ENCODE results near the gene DIS3L2. TPM values are rescaled to one million over a fixed set of nuclear protein-coding genes. Genes with fewer than 3 reads are reported as not detected.

DIS3L2 gene
- total RNA-seq, 1 donor from 2014 or later: 32.2 TPM

GRCh38 chr2:232265329-232265728 lies 303.8 kb downstream of the DIS3L2 start:
- Histone ChIP-seq H3K36me3 (peaks cover 0 to 6% of the 10 kb centered on the region in 2 donors), H3K4me1 (no peaks in the 10 kb centered on the region), H3K9me3 (no peaks in the 10 kb centered on the region), H3K27ac (no peak overlapping the region), H3K4me3 (no peak overlapping the region), H3K27me3 (no peaks in the 10 kb centered on the region)
- intact Hi-C loops (cut with DNase I): no loop called here
- DNase-seq (ENCODE audit: extremely low spot score in 2 of 2): no peak
- TF ChIP-seq POLR2AphosphoS5 (IDR thresholded peaks at IDR 0.05; ENCODE audit: insufficient read depth in 1 of 2, low read depth in 1 of 2): no peak
- no peak for TF ChIP-seq POLR2A (IDR thresholded peaks at IDR 0.05)
- no peak for TF ChIP-seq CTCF (IDR thresholded peaks at IDR 0.05)

- Histone ChIP-seq H3K9me3 (no peaks in the 10 kb centered on the region), H3K4me1 (peaks cover 3% of the 10 kb centered on the region), H3K27ac (no peak overlapping the region), H3K27me3 (no peaks in the 10 kb centered on the region), H3K4me3 (no peak overlapping the region), H3K36me3 (peaks cover 0 to 6% of the 10 kb centered on the region in 2 donors)
- DNase-seq (ENCODE audit: extremely low spot score in 2 of 2): no peak
- intact Hi-C loops (cut with DNase I): no loop called here
- TF ChIP-seq POLR2AphosphoS5 (IDR thresholded peaks at IDR 0.05; ENCODE audit: insufficient read depth in 1 of 2, low read depth in 1 of 2) (no peak), POLR2A (IDR thresholded peaks at IDR 0.05) (no peak), CTCF (IDR thresholded peaks at IDR 0.05) (no peak)
Measured at GRCh38 chr2:232268636-232269165, 307.2 kb downstream of the DIS3L2 start.

- TF ChIP-seq CTCF (IDR thresholded peaks at IDR 0.05): no peak
- no peak for TF ChIP-seq POLR2A (IDR thresholded peaks at IDR 0.05)
- no peak for TF ChIP-seq POLR2AphosphoS5 (IDR thresholded peaks at IDR 0.05; ENCODE audit: insufficient read depth in 1 of 2, low read depth in 1 of 2)
- Histone ChIP-seq H3K27ac (no peak overlapping the region), H3K9me3 (no peaks in the 10 kb centered on the region), H3K4me1 (peaks cover 4% of the 10 kb centered on the region), H3K36me3 (peaks cover 0 to 6% of the 10 kb centered on the region in 2 donors), H3K4me3 (no peak overlapping the region), H3K27me3 (no peaks in the 10 kb centered on the region)
- no peak for DNase-seq (ENCODE audit: extremely low spot score in 2 of 2)
- intact Hi-C loops (cut with DNase I): no loop called here
Measured at GRCh38 chr2:232269867-232270266, 308.4 kb downstream of the DIS3L2 start.

GRCh38 chr2:232273903-232274643 lies 312.6 kb downstream of the DIS3L2 start:
- intact Hi-C loops (cut with DNase I): no loop called here
- no peaks in the 10 kb centered on the region for H3K27me3 ChIP-seq
- peaks cover 0 to 5% of the 10 kb centered on the region in 2 donors for H3K36me3 ChIP-seq
- H3K4me3 ChIP-seq: no peak overlapping the region
- H3K4me1 ChIP-seq: peaks cover 4% of the 10 kb centered on the region
- no peaks in the 10 kb centered on the region for H3K9me3 ChIP-seq
- no peak for DNase-seq (ENCODE audit: extremely low spot score in 2 of 2)
- H3K27ac ChIP-seq: no peak overlapping the region
- no peak for TF ChIP-seq POLR2AphosphoS5 (IDR thresholded peaks at IDR 0.05; ENCODE audit: insufficient read depth in 1 of 2, low read depth in 1 of 2)
- TF ChIP-seq POLR2A (IDR thresholded peaks at IDR 0.05): no peak
- TF ChIP-seq CTCF (IDR thresholded peaks at IDR 0.05): no peak

GRCh38 chr2:232275670-232276069 lies 314.2 kb downstream of the DIS3L2 start:
- intact Hi-C loops (cut with DNase I): no loop called here
- Histone ChIP-seq H3K27ac (no peak overlapping the region), H3K9me3 (no peaks in the 10 kb centered on the region), H3K36me3 (peaks cover 0 to 5% of the 10 kb centered on the region in 2 donors), H3K27me3 (no peaks in the 10 kb centered on the region), H3K4me1 (peaks cover 4% of the 10 kb centered on the region), H3K4me3 (no peak overlapping the region)
- no peak for DNase-seq (ENCODE audit: extremely low spot score in 2 of 2)
- TF ChIP-seq POLR2AphosphoS5 (IDR thresholded peaks at IDR 0.05; ENCODE audit: insufficient read depth in 1 of 2, low read depth in 1 of 2) (no peak), CTCF (IDR thresholded peaks at IDR 0.05) (no peak), POLR2A (IDR thresholded peaks at IDR 0.05) (no peak)
